Lung (tissue), 12 donors: ENCODE measurements around the gene NRN1. TPM values are rescaled to one million over a fixed set of nuclear protein-coding genes. Genes with fewer than 3 reads are reported as not detected.

Experiments
- ATAC-seq: fragments of 200-7000 bp; cut with Tn5 transposase; one replicate; pipeline ENCODE4 v1.9.1; 2020; ENCODE audit warnings: moderate number of reproducible peaks; ENCODE audit not compliant: insufficient read depth, low FRiP score
- DNase-seq, 3 donors: peaks; one replicate each; pipeline ENCODE4 v3.0.0-alpha.2; 2013 to 2017
- H3K27ac ChIP-seq, 2 donors: one replicate each; pipeline ENCODE4 v1.5.1; 2013; ENCODE audit warnings: mild to moderate bottlenecking in 2 of 2, moderate library complexity in 2 of 2, control low read depth in 1 of 2, inconsistent platforms in 1 of 2, low read depth in 1 of 2, low read length in 1 of 2
- H3K27me3 ChIP-seq, 3 donors: one replicate each; pipeline ENCODE4 v1.5.1; 2013; ENCODE audit warnings: low read length in 2 of 3; ENCODE audit not compliant: control insufficient read depth in 3 of 3, insufficient read depth in 3 of 3
- H3K36me3 ChIP-seq, 4 donors: one replicate each; pipeline ENCODE4 v1.5.1; 2013; ENCODE audit warnings: low read length in 4 of 4, mild to moderate bottlenecking in 1 of 4, moderate library complexity in 1 of 4; ENCODE audit not compliant: control insufficient read depth in 4 of 4, insufficient read depth in 4 of 4
- H3K4me1 ChIP-seq, 5 donors: one replicate each; pipeline ENCODE4 v1.5.1; 2013; ENCODE audit warnings: low read length in 5 of 5, mild to moderate bottlenecking in 2 of 5, moderate library complexity in 1 of 5; ENCODE audit not compliant: control insufficient read depth in 5 of 5, insufficient read depth in 5 of 5
- H3K4me3 ChIP-seq: one replicate; pipeline ENCODE4 v1.5.1; 2013; ENCODE audit warnings: mild to moderate bottlenecking, control low read depth, moderate library complexity
- H3K9ac ChIP-seq, 2 donors: one replicate each; pipeline ENCODE4 v1.5.1; 2013; ENCODE audit warnings: low read length in 2 of 2, control low read depth in 1 of 2; ENCODE audit not compliant: insufficient read depth in 1 of 2
- H3K9me3 ChIP-seq, 4 donors: one replicate each; pipeline ENCODE4 v1.5.1; 2013; ENCODE audit warnings: low read length in 3 of 4, mild to moderate bottlenecking in 1 of 4, moderate library complexity in 1 of 4; ENCODE audit not compliant: control insufficient read depth in 4 of 4, insufficient read depth in 3 of 4
- CTCF ChIP-seq: IDR thresholded peaks from 2 replicates; pipeline ENCODE4 v1.5.1; 2012; ENCODE audit warnings: mild to moderate bottlenecking; ENCODE audit errors: control extremely low read depth, extremely low read depth
- WGBS, 2 donors: extraction: QIAGEN DNeasy Blood & Tissue Kit; methylation state at CpG; one replicate each; pipeline ENCODE4 v1.1.7; 2013; 5-methylcytosine and 5-hydroxymethylcytosine counted together
- polyA plus RNA-seq, 2 donors: library from polyadenylated mRNA; stranded (reverse); fragments of 200-250 nt; gene quantifications; one replicate each; pipeline ENCODE4 v1.2.1, GENCODE V29; 2013
- total RNA-seq, 2 donors: library from RNA; depleted of rRNA in 1 of 2; stranded (reverse); fragments of >200 nt in 1 of 2; gene quantifications; one replicate each; pipeline ENCODE4 v1.2.1, GENCODE V29; 2014 to 2021
- donor health status: control.
- donor health status: control.
- donor health status: Bipolar disorder and iron deficiency.
- donor health status: healthy.
- donor health status: DM: yes; HTN: yes; CAD: no.

NRN1 gene
- total and polyA plus RNA-seq, 4 donors: 8.4 to 12.1 (median 10.1) TPM

GRCh38 chr6:6008648-6009421, 2.1 kb upstream of the NRN1 start:
- Histone ChIP-seq H3K4me1 (peaks cover 0 to 30% (median 4%) of the 10 kb centered on the region in 5 donors), H3K36me3 (no peaks in the 10 kb centered on the region), H3K9me3 (peaks cover 0 to 6% (median 0%) of the 10 kb centered on the region in 4 donors), H3K27ac (peak overlapping the region; percentile 12 to 64), H3K4me3 (peak overlapping the region; percentile 28), H3K27me3 (peaks cover 0 to 87% (median 68%) of the 10 kb centered on the region in 3 donors), H3K9ac (peak overlapping the region in 1 of 2 donors; percentile 7)
- peak; percentile 78 for ATAC-seq
- WGBS, 2 donors: 1 to 2% methylated on average over 59 to 62 of the region's 62 CpGs
- TF ChIP-seq CTCF: no peak
- peak; percentile 72 to 77 (median 74) for DNase-seq

- ATAC-seq (no peak), DNase-seq (peak in 1 of 3 donors; percentile 62)
- no peak for TF ChIP-seq CTCF
- Histone ChIP-seq H3K9me3 (peaks cover 0 to 6% (median 0%) of the 10 kb centered on the region in 4 donors), H3K9ac (no peak overlapping the region), H3K27ac (peak overlapping the region in 1 of 2 donors; percentile 61), H3K4me3 (peak overlapping the region; percentile 28), H3K4me1 (peaks cover 0 to 33% (median 5%) of the 10 kb centered on the region in 5 donors), H3K36me3 (no peaks in the 10 kb centered on the region), H3K27me3 (peaks cover 0 to 88% (median 68%) of the 10 kb centered on the region in 3 donors)
- 1 to 4% methylated on average over 17 to 18 of the region's 18 CpGs for WGBS, 2 donors
Observed at GRCh38 chr6:6008089-6008647, 1.4 kb upstream of the NRN1 start.

GRCh38 chr6:6007366-6008088, 802 bp upstream of the NRN1 start:
- peaks cover 0 to 34% (median 9%) of the 10 kb centered on the region in 5 donors for H3K4me1 ChIP-seq
- peak; percentile 42 to 52 (median 47) for DNase-seq
- no peak for TF ChIP-seq CTCF
- H3K27ac ChIP-seq: peak overlapping the region in 1 of 2 donors; percentile 66
- no peak for ATAC-seq
- H3K9ac ChIP-seq: no peak overlapping the region
- no peaks in the 10 kb centered on the region for H3K36me3 ChIP-seq
- peaks cover 0 to 88% (median 70%) of the 10 kb centered on the region in 3 donors for H3K27me3 ChIP-seq
- 1 to 5% methylated on average over 53 to 57 of the region's 57 CpGs for WGBS, 2 donors
- H3K9me3 ChIP-seq: peaks cover 0 to 6% (median 0%) of the 10 kb centered on the region in 4 donors
- H3K4me3 ChIP-seq: peak overlapping the region; percentile 33
